ENCODE measurements around the gene PIAS4. TPM values are rescaled to one million over a fixed set of nuclear protein-coding genes. Genes with fewer than 3 reads are reported as not detected.

PIAS4 gene
- total RNA-seq, 2 donors from 2014 or later = 13.8 to 14.0 TPM

DNA sequence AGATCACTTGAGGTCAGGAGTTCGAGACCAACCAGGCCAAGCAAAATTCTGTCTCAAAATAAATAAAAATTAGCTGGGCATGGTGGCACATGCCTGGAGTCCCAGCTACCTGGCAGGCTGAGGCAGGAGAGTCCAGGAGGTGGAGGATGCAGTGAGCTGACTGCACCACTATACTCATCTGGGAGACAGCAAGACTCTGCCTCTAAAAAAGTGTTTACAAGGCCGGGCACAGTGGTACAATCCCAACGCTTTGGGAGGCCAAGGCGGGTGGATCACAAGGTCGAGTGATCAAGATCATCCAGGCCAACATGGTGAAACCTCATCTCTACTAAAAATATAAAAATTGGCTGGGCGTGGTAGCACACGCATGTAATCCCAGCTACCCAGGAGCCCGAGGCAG lies 32.4 kb upstream of the PIAS4 start:
- ATAC-seq = no peak
- intact Hi-C loops (cut with DNase I) = no loop called here

DNA sequence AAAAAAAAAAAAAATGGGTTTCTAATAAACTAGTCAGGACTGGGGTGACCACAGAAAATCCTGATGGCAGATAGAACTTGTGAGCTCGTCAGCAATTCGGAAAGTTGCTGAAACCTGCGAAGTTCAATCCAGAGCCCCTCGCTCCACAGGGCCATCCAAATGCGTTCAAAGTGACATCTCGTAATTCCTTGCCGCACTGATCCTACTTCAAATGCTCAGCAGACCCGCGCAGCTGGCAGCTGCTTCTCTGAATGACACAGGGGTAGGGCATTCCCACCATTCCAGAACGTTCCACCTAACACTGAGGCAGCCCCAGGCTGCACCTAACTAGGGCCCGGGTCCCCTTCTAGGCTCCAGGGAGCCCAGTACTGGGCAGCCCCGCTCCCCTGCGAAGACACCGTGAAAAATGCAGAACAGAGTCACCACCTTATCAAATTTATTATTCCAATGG lies 31.9 kb upstream of the PIAS4 start:
- ATAC-seq (no peak), DNase-seq (no peak)
- intact Hi-C loops (cut with DNase I) = no loop called here

More for the DNA sequence above, 32.4 kb upstream of the PIAS4 start:
- DNase-seq = no peak

DNA sequence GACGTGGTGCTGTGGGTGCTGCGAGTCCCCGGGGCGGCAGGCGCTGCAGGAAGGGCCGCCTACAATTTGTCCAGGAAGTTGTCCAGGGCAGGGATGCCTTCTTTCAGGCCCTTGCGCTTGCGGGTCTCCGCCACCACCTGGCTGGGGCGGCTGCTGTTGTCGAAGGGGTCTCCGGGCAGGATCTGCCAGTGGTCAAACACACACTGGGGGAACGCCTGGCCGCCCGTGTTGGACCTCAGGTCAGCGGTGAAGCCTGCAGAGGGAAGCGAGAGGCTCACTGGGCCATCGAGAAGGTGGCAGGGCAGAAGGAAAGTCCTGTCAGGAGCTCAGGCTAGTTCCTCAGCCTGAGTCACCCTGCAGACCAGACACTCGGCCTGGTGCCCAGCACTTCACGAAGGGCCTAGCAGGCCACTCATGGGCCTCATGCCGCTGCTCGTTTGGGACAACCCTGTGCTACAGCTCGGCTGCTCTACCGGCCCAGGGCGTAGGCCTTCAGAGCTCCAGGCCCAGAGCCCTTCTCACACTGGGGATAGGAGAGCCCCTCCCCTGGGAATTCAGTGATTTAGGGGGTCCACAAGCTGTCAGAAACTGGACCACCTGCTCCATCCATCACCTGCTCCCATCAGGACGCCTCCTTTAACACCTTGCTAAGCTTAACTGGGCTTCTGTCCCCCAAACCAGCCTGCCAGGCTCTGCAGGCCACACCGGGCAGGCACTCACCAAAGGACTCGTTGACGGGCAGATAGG lies 30.9 kb upstream of the PIAS4 start:
- intact Hi-C loops (cut with DNase I) = no loop called here
- peak in 1 of 2 donors; percentile 7 for ATAC-seq
- DNase-seq = no peak

DNA sequence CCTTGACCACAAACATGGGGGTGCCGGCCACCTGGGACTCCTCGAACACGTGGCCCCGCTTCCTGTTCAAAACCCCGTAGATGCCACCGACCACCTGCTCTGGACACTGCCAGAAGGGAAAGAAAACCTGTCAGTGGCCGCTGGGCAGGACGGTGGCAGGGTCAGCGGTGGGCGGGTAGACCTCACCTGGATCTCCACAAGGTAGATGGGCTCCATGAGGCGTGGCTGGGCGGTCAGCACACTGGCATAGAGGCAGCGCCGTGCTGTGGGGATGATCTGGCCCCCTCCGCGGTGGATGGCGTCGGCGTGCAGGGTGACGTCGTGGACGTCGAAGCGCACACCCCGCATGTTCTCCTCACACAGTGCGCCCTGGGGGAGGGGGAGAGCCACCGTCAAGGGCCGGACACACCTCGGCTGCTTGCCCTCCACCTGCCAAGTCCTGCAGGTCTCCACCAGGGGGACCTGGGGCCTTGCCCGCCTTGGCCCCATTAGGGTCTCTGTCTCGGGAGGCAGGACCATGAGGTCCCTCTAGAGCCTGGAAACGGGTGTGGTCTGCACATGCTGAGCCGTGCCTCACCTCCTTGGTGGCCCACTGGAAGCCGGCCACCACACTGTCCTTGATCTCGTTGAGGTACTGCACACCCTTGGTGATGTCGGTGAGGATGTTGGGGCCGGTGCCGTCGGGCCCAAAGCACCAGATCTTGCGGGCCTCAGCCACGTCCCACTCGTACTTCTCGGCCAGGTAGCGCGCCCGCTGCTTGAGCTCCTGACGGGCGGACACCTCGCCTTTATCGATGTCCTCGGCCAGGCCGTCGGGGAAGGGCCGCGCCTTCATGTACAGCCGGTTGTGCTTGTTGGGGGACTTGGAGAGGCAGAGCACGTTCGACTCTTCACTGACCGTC lies 30.0 kb upstream of the PIAS4 start:
- ATAC-seq (peak in 1 of 2 donors; percentile 3), DNase-seq (no peak)
- intact Hi-C loops (cut with DNase I) = no loop called here

DNA sequence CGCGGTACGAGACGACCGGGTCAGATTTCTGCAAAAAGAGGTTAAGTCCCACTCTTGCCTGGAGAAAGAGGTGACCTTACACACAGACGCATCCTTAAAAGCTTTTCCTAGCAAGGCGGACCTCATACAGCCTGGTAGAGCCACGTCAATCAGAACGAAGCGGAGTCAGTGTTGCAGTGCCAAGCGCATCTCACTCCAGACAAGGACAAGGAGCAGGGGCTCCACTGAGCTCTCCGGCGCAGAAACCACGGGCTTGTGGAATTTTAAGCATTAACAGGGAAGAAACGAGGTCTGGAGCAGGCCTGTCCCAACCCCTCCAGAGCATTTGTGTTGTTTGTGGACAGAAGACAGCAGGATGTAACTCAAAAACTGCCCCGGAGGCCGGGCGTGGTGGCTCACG lies 29.4 kb upstream of the PIAS4 start:
- intact Hi-C loops (cut with DNase I) = no loop called here
- ATAC-seq (no peak), DNase-seq (no peak)

DNA sequence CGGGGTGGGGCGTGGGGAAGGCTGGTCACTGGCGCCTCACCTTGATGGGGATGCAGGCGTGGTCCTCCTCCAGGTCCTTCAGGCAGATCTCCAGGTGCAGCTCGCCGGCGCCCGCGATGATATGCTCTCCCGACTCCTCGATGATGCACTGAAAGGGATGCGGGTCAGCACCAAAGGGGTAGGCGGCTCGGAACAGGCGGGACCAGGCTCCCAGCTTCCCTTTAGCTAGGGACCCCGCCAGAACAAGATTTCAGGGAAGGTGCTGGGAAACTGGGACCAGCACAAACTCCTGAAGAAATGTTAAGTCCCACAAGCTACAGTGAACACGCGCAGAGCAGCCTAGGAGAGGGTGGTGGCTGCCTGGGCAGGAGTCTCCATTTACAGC lies 28.3 kb upstream of the PIAS4 start:
- intact Hi-C loops (cut with DNase I) = no loop called here
- ATAC-seq = no peak
- DNase-seq = no peak

DNA sequence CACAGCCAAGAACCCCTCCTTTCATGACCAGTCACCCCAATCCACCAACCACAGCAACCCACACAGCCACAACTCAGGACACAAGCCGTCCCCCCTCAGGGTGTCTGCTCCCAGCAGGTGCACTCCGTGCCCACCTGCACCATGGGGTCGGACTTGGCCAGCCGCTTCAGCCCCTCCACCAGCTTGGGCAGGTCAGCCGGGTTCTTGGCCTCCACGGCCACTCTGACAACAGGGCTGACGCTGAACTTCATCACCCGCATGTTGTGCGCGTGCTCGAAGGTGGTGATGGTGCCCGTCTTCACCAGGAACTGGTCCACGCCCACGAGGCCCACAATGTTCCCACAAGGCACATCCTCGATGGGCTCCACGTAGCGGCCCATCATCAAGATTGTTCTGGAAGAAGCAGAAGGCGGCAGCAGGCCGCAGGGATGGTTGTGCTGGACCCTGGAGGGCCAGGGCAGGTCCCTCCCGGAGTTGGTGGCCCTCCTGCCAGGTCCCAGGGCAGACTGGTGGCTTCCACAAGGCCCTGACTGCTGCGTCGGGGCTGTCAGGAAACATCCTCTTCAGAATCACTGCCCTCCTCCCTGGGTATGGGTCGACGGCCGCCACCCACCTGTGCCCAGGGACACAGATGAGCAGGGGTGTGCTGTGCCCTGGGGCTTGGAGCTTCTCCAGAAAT lies 27.7 kb upstream of the PIAS4 start:
- ATAC-seq = no peak
- intact Hi-C loops (cut with DNase I) = loop anchor here in 1 of 2 donors (10.0 kb wide), 1 partner anchor 205 kb away; the partner anchor contains the start of genes ANKRD24 and SIRT6
- DNase-seq = no peak

DNA sequence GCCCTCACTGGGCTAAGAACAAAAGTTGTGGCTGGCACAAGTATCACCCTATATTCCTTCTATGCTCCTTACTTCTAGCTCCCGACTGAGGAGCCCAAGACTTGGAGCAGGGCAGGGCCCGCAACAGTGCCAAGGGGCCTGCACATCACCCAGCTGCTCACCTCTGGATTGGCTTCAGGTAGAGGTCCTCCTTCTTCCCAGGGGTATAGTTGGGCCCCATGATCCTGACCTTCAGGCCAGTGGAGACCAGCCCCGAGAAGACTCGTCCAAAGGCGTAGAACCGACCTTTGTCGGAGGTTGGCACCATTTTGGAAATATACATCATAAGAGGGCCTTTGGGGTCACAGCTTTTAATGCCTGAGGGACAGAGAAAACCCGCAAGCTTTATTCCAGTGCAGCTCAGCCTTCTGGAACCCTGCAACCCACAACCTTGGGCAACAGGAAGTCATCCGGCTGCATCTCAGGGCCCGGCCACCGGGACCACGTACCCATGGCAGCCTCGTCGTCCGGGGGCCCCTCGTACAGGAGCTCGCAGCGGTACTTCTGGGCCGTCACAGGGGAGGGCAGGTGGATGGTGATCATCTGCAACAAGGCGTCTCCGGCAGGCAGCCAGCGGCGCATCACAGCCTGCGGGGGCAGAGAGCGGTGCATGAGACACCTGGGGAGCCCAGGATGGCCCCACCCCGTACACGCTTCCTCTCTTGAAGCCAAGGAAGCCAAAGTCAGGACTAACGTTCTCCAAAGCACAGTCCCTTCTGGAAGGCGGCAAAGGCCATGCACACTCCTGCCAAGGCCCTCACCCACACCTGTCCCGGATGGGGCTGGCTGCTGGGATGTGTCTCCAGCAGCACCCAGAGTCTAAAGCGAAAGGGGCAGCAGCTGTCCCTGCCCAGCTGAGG lies 26.9 kb upstream of the PIAS4 start:
- DNase-seq = no peak
- ATAC-seq = no peak
- intact Hi-C loops (cut with DNase I) = loop anchor here in 1 of 2 donors (10.0 kb wide), 1 partner anchor 204 kb away; the partner anchor contains the start of genes ANKRD24 and SIRT6

DNA sequence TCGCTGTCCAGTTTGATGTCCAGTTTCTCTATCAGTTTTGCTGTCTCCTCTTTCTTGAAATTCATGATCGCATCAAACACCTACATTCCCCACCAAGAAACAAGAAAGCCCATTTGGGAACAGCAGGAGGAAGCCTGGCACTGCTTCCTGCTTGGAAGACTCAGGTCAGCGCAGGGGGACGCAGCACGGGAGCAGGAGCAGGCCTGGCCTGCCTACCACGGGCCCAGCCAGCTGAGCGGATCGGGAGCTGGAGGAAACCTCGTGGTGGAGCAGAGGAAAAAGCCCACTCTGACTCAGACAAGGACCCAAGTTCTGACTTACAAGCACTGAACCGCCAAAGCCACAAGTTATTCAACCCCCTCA lies 26.2 kb upstream of the PIAS4 start:
- intact Hi-C loops (cut with DNase I) = loop anchor here in 1 of 2 donors (10.0 kb wide), 1 partner anchor 203 kb away; the partner anchor contains the start of genes ANKRD24 and SIRT6
- ATAC-seq = no peak

DNA sequence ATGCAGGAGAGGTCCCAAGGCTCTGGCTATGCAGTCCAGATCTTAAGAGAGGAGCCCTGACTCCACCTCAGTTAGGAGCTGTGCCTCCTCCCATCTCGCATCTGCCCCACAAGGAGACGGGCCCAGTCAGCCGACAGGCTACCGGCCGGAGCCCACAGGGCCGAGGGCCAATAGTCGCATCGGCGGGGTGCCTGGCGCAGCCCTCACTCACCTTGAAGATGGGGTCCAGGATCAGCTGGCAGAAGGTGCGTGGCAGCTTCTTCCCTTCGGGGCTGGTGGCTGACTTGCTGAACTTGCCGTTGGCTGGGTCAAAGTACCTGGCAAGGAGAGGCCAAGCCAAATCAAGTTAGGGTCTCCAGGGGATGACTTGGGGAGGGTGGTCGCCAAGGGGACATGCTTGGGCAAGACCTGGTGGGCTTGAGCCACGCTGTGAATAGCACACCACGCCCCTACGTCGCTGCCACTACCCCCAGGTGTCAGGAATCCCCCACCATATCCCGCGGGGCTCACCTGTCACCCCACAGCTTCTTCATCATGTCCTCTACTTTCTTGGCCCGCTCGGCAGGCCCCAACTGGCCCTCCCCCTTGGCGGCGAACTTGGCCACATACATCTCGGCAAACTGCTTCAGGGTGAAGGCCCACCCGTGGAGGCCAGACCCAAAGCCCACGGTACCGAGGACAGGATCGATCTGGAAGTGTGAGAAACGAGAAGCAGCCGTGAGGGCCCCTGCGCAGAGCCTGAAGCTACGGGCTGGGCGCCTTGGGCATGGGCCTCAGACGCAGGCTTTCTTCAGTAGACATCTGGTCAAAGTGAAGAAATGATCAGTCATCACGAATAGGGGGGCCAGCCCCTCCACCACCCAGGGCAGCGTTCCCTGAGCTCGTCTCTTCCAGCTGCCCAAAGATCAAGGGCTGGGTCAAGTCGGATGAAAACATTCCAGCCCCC lies 25.5 kb upstream of the PIAS4 start:
- ATAC-seq (no peak), DNase-seq (no peak)
- intact Hi-C loops (cut with DNase I) = loop anchor here in 1 of 2 donors (10.0 kb wide), 1 partner anchor 203 kb away; the partner anchor contains the start of genes ANKRD24 and SIRT6

More for the DNA sequence above, 26.2 kb upstream of the PIAS4 start:
- no peak for DNase-seq

DNA sequence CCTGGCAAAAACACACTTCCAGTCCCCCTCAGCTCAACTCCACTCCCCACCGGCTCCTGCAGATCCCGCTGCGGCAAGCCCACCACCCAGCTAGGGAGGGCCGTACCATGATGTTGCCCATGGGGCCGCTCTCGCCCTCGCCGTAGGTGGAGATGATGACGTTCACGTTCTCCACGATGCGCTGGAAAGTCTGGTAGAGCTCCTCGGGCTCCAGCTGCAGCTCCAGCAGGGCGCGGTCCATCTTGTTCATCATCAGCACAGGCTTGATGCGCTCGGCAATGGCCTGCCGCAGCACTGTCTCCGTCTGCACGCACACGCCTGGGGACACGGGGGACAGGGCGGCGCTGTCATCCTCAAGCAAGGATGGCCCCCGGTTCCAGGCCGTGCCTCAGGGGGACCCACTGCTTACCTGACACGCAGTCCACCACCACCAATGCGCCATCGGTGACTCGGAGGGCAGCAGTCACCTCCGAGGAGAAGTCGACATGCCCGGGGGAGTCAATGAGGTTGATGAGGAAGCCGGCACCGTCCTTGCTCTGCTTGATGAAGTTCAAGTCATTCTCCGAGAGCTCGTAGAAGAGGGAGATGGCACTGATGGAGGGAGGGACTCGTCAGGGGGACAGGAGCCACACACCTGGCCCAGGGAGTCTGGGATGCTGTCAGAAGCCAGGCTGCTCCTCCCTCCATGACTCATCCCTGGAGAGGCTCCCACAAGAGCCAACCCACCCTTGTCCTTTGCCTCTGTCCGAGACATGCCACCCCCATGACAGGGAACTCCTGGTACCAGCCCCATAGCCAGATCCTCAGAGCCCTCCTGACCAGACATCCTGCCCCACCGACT lies 24.6 kb upstream of the PIAS4 start:
- ATAC-seq = peak in 1 of 2 donors; percentile 24
- intact Hi-C loops (cut with DNase I) = loop anchor here in 1 of 2 donors (10.0 kb wide), 1 partner anchor 202 kb away; the partner anchor contains the start of genes ANKRD24 and SIRT6

DNA sequence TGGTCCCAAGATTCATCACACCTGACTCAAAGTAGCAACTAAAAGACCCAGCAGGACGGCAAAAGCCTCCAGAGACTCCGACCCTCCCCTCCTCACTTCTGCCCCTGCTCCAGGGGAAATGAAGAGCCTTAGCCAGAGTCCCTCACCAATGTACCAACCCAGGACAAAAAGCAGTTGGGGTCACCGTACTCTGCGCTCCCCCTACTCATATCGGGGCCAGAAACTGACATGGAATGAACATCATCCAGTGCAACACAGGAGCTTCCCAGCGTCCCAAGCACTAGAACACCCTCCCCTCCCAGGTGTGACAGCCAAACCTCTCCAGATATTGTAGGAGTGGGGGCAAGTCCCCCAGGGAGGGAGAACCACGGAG lies 24.0 kb upstream of the PIAS4 start:
- no peak for ATAC-seq

More for the DNA sequence above, 24.6 kb upstream of the PIAS4 start:
- no peak for DNase-seq

DNA sequence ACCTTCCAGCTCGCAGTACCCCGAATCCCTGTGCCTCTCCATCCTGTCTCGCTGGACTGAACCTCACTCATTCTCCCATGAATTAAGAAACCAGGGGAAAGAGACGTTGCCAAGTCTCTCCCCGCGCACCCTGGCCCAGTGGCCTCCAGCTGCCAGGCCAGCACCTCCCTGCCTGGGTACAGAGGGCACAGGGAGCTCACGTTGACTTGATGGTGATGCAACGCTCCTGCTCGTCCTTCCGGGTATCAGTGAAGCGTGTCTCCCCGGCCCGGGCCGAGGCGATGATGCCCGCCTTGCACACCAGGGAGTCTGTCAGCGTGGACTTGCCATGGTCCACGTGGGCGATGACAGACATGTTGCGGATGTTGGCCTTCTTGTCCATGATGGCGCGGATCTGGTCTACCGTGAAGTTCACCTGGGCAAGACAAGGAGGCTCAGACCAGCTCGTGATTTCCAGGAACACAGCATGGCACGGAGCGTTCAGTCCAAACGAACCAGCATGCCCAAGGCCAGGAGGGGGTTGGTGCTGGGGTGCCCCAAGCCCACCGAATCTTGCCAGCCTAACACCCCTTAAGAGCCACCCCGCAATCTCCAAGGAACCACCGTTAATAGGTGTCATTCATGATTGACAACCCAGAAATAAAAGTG lies 23.5 kb upstream of the PIAS4 start:
- intact Hi-C loops (cut with DNase I) = loop anchor here in 1 of 2 donors (2.0 to 10.0 kb wide), 2 partner anchors 13 to 201 kb away; partner anchors contain the start of genes ANKRD24, DAPK3 and SIRT6
- ATAC-seq (peak; percentile 2 to 29), DNase-seq (no peak)

More for the DNA sequence above, 24.0 kb upstream of the PIAS4 start:
- intact Hi-C loops (cut with DNase I) = loop anchor here in 1 of 2 donors (10.0 kb wide), 1 partner anchor 201 kb away; the partner anchor contains the start of genes ANKRD24 and SIRT6
- DNase-seq = no peak

DNA sequence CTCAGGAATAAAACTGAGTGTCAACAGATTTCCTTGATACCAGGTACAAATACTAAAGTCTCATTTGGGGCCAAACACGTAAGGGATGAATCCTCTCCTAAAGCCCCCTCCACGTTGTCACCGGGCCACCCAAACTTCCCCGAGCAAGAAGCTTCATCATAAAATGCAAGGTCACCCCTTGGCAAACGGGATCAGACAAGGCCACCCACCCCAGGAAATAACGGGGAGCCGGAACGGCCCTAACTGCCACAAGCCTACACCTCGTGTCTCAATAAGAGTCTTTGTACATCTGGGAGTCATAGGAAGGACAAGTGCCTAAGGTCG lies 23.0 kb upstream of the PIAS4 start:
- peak; percentile 4 for ATAC-seq
- no peak for DNase-seq
- intact Hi-C loops (cut with DNase I) = loop anchor here in 1 of 2 donors (2.0 to 10.0 kb wide), 2 partner anchors 14 to 200 kb away; partner anchors contain the start of genes ANKRD24, DAPK3 and SIRT6

DNA sequence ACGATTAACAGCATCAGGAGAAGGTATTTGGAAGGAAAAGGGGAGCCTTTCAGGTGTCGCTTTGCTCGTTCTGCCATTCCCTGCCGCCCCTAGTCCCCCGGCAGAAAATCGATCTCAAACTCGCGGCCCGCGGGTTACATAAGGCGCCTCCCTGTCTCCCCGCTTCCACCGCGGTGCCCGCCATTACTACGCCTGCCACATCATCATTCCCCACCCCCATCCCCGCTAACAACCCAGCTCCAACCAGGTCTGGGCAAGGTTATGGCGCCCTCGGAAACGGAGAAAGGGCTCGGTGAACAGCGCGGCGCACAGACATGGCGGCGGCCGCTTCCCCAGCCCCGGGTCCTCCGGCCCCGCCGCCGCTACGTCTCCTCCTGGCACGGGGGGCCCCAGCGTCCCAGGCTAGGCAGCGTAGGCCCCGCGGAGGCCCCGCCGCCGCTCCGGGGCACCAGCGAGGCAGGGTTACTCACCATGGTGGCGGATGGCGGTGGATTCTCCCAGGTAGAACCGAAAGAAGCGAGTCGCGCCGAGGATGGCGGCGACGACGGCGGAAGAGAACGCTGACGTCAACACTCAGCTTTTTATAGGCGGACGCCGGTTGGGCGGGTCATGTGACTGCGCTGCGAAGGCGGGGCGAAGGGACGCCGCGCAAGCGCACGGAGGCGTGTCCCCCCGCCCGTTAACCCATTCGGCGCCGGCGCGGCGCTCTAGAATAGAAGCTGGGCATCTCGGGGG lies 22.5 kb upstream of the PIAS4 start, which contains the start of gene EEF2:
TSS of gene EEF2 (minus strand) at position 556 of the 735 bp plus-strand sequence. CDS start at position 473, 83 bp downstream.
- intact Hi-C loops (cut with DNase I) = loop anchor here (2.0 to 10.0 kb wide), 3 partner anchors 14 to 217 kb away; partner anchors contain the start of genes ANKRD24 (in 1 of the 2), DAPK3 (in 1 of the 2) and SIRT6 (in 1 of the 2)

More for the DNA sequence above, 22.5 kb upstream of the PIAS4 start, which contains the start of gene EEF2:
- ATAC-seq (peak; percentile 62 to 80), DNase-seq (peak; percentile 91)

All from left cardiac atrium (tissue), 4 donors.